Panc1 (cell line): ENCODE results near the gene MRAS. TPM values are rescaled to one million over a fixed set of nuclear protein-coding genes. Genes with fewer than 3 reads are reported as not detected.

Source experiments
- ATAC-seq: fragments of 200-7000 bp; cut with Tn5 transposase; 2 replicates; pipeline ENCODE4 v1.9.1; 2020; ENCODE audit warnings: mild to moderate bottlenecking, moderate library complexity
- BruUV-seq: library from RNA; stranded (reverse); fragments of 400-500 nt; replicated peaks from 2 replicates; lab custom pipeline; 2021; lab: Mats Ljungman, UMichigan
- CTCF ChIA-PET: fragments of 300-600 bp; sonication (Branson Sonifier 250); formaldehyde crosslinking; loops from one replicate; lab custom pipeline; 2022; ENCODE audit warnings: antibody characterized with exemption; lab: Charles Lee
- POLR2A ChIA-PET: fragments of 300-600 bp; sonication (Branson Sonifier 250); formaldehyde crosslinking; loops from one replicate; lab custom pipeline; 2022; ENCODE audit warnings: antibody characterized with exemption; lab: Charles Lee
- DNase-seq: peaks from one replicate; pipeline ENCODE4 v3.0.0-alpha.2; 2010; ENCODE audit warnings: low read depth, low spot score
- H3K27ac ChIP-seq: 2 replicates; pipeline ENCODE4 v1.5.1; 2011; ENCODE audit warnings: mild to moderate bottlenecking, low read length, inconsistent platforms
- H3K27me3 ChIP-seq: fragments of 200-500 bp; sonication (Bioruptor generic); 2 replicates; pipeline ENCODE4 v1.6.0; 2014; ENCODE audit warnings: low read length, inconsistent platforms; ENCODE audit not compliant: control insufficient read depth, insufficient read depth
- H3K36me3 ChIP-seq: fragments of 200-500 bp; sonication (Bioruptor generic); 2 replicates; pipeline ENCODE4 v1.5.1; 2014; ENCODE audit warnings: inconsistent platforms, mild to moderate bottlenecking, low read length, moderate library complexity; ENCODE audit not compliant: control insufficient read depth, insufficient read depth
- H3K4me1 ChIP-seq: 2 replicates; pipeline ENCODE4 v1.5.1; 2011; ENCODE audit warnings: inconsistent platforms, mild to moderate bottlenecking, low read length, moderate library complexity; ENCODE audit not compliant: control insufficient read depth, insufficient read depth
- H3K4me3 ChIP-seq, 2 experiments: 2 replicates each; pipeline ENCODE4 v1.5.1; 2011 to 2012; ENCODE audit warnings: low read depth in 2 of 2, low read length in 2 of 2, mild to moderate bottlenecking in 2 of 2, inconsistent platforms in 1 of 2, moderate library complexity in 1 of 2
- H3K9me3 ChIP-seq: fragments of 200-500 bp; sonication (Bioruptor generic); 2 replicates; pipeline ENCODE4 v1.5.1; 2014; ENCODE audit warnings: low read depth, mild to moderate bottlenecking, inconsistent platforms, low read length, moderate library complexity; ENCODE audit not compliant: control insufficient read depth, insufficient read depth
- CTCF ChIP-seq: fragments of 450-650 bp; IDR thresholded peaks from 2 replicates; pipeline ENCODE4 v1.5.1; 2017; ENCODE audit warnings: mild to moderate bottlenecking
- POLR2AphosphoS5 ChIP-seq: IDR thresholded peaks from 2 replicates; pipeline ENCODE4 v1.6.1; 2012; ENCODE audit warnings: mild to moderate bottlenecking, low read depth, low read length, moderate library complexity
- SIN3A ChIP-seq: IDR thresholded peaks from 2 replicates; pipeline ENCODE4 v1.6.1; 2012; ENCODE audit warnings: low read depth, mild to moderate bottlenecking, low read length, moderate library complexity, borderline replicate concordance; ENCODE audit not compliant: insufficient read depth
- TCF7L2 ChIP-seq: IDR thresholded peaks from 2 replicates; pipeline ENCODE4 v1.6.1; 2011; ENCODE audit warnings: mild to moderate bottlenecking, low read depth, low read length, inconsistent platforms
- in situ Hi-C: cut with HindIII; loops from 2 replicates; pipeline ENCODE4 v1.10.0; 2016; ENCODE audit warnings: low sequenced_read_pairs, low pct_unique_long_range_greater_than_20kb
- intact Hi-C: fragments of 100-400 bp; cut with micrococcal nuclease; formaldehyde crosslinking; loops from one replicate; pipeline ENCODE4 v1.10.0; 2022; ENCODE audit not compliant: unreplicated experiment
- total RNA-seq: library from RNA; stranded (reverse); gene quantifications from one replicate; pipeline ENCODE4 v1.2.1, GENCODE V29; 2021; ENCODE audit not compliant: unreplicated experiment
- TF ChIP-seq, protein P1 (sequence below), 2 experiments: IDR thresholded peaks; 2 replicates each; pipeline ENCODE4 v1.6.1; 2011 to 2012; ENCODE audit warnings: low read depth in 2 of 2, control low read depth in 1 of 2, low read length in 1 of 2, mild to moderate bottlenecking in 1 of 2, moderate library complexity in 1 of 2; ENCODE audit not compliant: insufficient read depth in 1 of 2

Gene MRAS
- total RNA-seq, 1 experiment from 2014 or later = 14.2 TPM

DNA sequence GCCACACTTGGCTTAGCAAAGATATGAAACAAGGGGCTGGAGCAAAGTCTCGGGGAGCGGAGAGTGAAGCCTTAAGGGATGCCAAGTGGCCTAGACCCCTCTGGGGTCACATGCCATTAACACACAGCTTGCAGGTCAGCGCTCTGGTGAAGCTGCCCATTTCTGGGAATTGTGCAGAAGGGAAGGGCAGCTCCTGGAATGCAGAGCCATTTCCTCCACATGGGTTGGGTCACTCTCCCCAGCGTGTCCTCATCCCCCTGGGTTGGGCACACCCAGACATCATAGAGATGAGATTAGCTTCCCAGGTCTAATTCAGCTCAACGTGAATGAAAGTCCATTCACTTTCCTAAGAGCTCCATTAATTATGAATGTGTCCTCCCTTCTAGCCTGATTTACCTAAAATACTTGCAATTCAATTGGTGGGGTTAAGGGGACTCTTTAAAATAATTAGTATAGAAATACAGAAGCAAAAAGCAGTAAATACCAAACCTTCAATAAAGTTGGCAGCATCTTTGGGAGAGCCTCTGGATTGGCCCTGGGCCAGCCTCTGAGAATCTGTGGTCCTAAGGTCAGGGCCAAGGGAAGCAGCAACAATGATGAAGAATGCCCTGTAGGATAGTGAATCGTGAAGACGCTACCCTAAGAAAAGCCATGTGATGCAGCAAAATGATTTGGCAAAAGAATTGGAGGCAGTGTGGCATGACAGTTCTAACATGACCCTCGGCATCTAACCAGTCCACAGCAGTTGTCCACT lies 17.8 kb downstream of the MRAS start:
- BruUV-seq = no TSS peak
- Histone ChIP-seq H3K27ac (no peak overlapping the region), H3K9me3 (no peaks in the 10 kb centered on the region), H3K4me3 (no peak overlapping the region), H3K4me1 (no peaks in the 10 kb centered on the region), H3K36me3 (no peaks in the 10 kb centered on the region), H3K27me3 (no peaks in the 10 kb centered on the region; the same call in 1 of the 2 replicates)
- ATAC-seq (no peak), DNase-seq (no peak)
- CTCF ChIA-PET = no interaction called here
- intact Hi-C loops (no loop called here), in situ Hi-C loops (no loop called here)
- POLR2A ChIA-PET = no interaction called here
- TF ChIP-seq TCF7L2 = no peak

DNA sequence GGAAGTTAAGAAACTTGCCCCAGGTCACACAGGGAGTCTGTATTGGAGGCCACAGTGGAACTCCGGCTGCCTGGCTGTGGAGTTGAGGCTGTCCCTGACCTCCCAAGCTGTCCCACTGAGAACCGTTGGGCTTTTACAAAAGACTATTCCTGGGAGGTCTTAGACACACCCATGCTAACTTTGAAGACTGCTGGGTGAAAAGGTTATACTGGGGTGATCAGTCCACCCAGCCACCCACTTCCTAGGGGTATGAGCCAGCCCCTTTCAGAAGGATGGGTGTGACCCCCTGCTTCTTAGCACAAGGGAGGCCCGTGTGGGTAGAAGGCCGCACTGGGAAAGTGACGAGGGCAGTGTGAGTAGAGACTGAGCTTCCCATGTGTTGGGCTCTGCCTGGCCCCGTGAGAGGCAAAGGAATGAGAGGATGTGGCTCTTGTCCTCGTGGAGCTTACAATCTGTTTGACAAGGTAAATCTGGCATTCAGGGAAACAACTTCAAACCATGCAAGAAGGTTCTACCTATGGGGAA lies 19.0 kb downstream of the MRAS start:
- no peaks in the 10 kb centered on the region for H3K9me3 ChIP-seq
- H3K4me1 ChIP-seq = no peaks in the 10 kb centered on the region
- BruUV-seq = no TSS peak
- in situ Hi-C loops (no loop called here), intact Hi-C loops (no loop called here)
- POLR2A ChIA-PET = interaction anchor here (0.7 kb wide), 1 partner anchor 16 kb away, joined by 3 read pairs; no protein-coding TSS in a partner anchor
- no peak for TF ChIP-seq POLR2AphosphoS5
- no peak for TF ChIP-seq CTCF
- no peak for TF ChIP-seq SIN3A
- TF ChIP-seq, protein P1, sequence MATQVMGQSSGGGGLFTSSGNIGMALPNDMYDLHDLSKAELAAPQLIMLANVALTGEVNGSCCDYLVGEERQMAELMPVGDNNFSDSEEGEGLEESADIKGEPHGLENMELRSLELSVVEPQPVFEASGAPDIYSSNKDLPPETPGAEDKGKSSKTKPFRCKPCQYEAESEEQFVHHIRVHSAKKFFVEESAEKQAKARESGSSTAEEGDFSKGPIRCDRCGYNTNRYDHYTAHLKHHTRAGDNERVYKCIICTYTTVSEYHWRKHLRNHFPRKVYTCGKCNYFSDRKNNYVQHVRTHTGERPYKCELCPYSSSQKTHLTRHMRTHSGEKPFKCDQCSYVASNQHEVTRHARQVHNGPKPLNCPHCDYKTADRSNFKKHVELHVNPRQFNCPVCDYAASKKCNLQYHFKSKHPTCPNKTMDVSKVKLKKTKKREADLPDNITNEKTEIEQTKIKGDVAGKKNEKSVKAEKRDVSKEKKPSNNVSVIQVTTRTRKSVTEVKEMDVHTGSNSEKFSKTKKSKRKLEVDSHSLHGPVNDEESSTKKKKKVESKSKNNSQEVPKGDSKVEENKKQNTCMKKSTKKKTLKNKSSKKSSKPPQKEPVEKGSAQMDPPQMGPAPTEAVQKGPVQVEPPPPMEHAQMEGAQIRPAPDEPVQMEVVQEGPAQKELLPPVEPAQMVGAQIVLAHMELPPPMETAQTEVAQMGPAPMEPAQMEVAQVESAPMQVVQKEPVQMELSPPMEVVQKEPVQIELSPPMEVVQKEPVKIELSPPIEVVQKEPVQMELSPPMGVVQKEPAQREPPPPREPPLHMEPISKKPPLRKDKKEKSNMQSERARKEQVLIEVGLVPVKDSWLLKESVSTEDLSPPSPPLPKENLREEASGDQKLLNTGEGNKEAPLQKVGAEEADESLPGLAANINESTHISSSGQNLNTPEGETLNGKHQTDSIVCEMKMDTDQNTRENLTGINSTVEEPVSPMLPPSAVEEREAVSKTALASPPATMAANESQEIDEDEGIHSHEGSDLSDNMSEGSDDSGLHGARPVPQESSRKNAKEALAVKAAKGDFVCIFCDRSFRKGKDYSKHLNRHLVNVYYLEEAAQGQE (IDR thresholded peaks at IDR 0.05; ENCODE audit: insufficient read depth in 1 of 2, low read depth in 2 of 2, low read length in 1 of 2) = no peak
- no peak for TF ChIP-seq TCF7L2
- no peak overlapping the region for H3K4me3 ChIP-seq
- DNase-seq = no peak
- no peak for ATAC-seq
- H3K27ac ChIP-seq = no peak overlapping the region
- H3K36me3 ChIP-seq = no peaks in the 10 kb centered on the region
- H3K27me3 ChIP-seq = no peaks in the 10 kb centered on the region; the same call in 1 of the 2 replicates
- CTCF ChIA-PET = no interaction called here

DNA sequence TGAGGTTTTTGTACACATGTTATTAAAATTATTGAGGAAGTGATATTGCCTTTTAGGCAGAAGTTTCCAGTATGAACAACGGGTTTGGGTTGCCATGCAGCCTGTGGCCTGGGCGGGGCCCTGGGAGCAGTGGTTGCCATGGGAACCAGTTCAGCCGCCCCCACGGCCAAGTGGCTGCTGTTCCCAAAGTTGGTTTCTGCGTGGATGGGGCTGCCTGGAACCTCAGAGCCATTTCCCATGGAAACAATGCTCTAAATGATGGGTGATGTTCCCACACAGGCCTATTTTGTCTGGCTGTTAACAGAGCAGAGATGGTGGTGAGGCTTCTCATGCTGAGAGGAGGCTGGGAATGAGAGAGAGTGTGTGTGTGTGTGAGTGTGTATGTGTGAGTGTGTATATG lies 19.5 kb downstream of the MRAS start:
- no TSS peak for BruUV-seq
- Histone ChIP-seq H3K4me3 (no peak overlapping the region), H3K36me3 (no peaks in the 10 kb centered on the region), H3K9me3 (no peaks in the 10 kb centered on the region), H3K4me1 (no peaks in the 10 kb centered on the region), H3K27ac (no peak overlapping the region), H3K27me3 (no peaks in the 10 kb centered on the region; the same call in 1 of the 2 replicates)
- ATAC-seq (no peak), DNase-seq (no peak)
- TF ChIP-seq CTCF (no peak), POLR2AphosphoS5 (no peak)
- in situ Hi-C loops = no loop called here
- CTCF ChIA-PET = no interaction called here
- intact Hi-C loops = no loop called here
- POLR2A ChIA-PET = interaction anchor here (0.7 kb wide), 1 partner anchor 17 kb away, joined by 3 read pairs; no protein-coding TSS in a partner anchor
